Measurements from ENCODE around the gene CPTP. TPM values are rescaled to one million over a fixed set of nuclear protein-coding genes. Genes with fewer than 3 reads are reported as not detected.
"Not testable (repeated sequence)": the region's sequence is repeated elsewhere in the genome, so short reads cannot be mapped to it uniquely, and the experiment has no call there.

Gene CPTP
- total RNA-seq, 2 experiments from 2014 or later: 8.4 to 11.0 TPM

DNA sequence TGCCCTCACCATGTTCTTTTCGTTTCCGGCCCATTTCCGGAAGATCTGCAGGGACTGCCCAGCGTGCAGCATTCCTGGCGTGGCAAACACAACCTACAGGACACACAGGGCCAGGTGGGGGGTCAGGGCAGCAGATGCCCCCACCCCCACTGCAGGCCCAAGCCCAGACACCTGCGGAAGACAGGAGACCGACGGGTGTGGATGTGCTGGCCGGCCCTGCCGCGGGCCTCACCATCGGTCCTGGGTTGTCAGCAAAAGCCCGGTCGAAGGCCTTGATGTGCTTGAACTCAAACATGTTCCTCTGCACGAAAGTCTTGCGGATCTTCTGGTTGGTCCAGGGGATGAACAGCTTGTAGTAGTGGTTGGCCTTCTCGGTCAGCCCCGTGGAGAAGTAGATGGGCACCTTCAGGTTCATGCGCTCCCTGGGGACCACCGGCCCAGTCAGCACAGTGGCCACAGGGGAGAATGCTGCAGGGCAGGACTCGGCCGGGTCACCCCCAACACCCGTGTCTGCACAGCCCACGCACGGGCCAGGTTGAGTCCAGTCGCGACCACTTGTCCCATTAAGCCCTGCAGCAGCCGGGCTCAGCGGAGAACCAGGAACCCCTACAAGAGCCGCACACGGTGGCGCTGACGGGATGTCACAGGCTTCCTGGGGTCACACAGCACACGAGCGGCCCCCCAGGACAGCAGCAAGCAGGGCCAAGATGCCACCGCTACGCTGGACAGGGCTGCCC lies 10.9 kb upstream of the CPTP start:
- ChIA-PET POLR2A (interaction anchor here (0.7 to 2.1 kb wide), 4 partner anchors 9 to 32 kb away, joined by 3 to 5 read pairs (median 4); partner anchors contain the start of gene TAS1R3), CTCF (no interaction called here)
- ATAC-seq (no peak), DNase-seq (no peak)
- intact Hi-C loops (cut with micrococcal nuclease): no loop called here
- Mint-ChIP-seq H3K27me3 (no peaks in the 10 kb centered on the region), H3K4me1 (ENCODE audit: low read depth) (no peaks in the 10 kb centered on the region), H3K36me3 (ENCODE audit: low read depth) (peaks cover 25% of the 10 kb centered on the region), H3K4me3 (no peak overlapping the region), H3K27ac (no peak overlapping the region), H3K9me3 (no peaks in the 10 kb centered on the region)
- TF ChIP-seq, protein P1, sequence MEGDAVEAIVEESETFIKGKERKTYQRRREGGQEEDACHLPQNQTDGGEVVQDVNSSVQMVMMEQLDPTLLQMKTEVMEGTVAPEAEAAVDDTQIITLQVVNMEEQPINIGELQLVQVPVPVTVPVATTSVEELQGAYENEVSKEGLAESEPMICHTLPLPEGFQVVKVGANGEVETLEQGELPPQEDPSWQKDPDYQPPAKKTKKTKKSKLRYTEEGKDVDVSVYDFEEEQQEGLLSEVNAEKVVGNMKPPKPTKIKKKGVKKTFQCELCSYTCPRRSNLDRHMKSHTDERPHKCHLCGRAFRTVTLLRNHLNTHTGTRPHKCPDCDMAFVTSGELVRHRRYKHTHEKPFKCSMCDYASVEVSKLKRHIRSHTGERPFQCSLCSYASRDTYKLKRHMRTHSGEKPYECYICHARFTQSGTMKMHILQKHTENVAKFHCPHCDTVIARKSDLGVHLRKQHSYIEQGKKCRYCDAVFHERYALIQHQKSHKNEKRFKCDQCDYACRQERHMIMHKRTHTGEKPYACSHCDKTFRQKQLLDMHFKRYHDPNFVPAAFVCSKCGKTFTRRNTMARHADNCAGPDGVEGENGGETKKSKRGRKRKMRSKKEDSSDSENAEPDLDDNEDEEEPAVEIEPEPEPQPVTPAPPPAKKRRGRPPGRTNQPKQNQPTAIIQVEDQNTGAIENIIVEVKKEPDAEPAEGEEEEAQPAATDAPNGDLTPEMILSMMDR (IDR thresholded peaks at IDR 0.05): no peak

GRCh38 chr1:1314237-1314586 lies 10.4 kb upstream of the CPTP start:
- no peaks in the 10 kb centered on the region for H3K9me3 Mint-ChIP-seq
- no peak overlapping the region for H3K27ac Mint-ChIP-seq
- CTCF ChIA-PET: no interaction called here
- ATAC-seq (no peak), DNase-seq (no peak)
- H3K36me3 Mint-ChIP-seq (ENCODE audit: low read depth): peaks cover 27% of the 10 kb centered on the region
- POLR2A ChIA-PET: interaction anchor here (0.7 to 2.1 kb wide), 5 partner anchors 9 to 34 kb away, joined by 3 to 5 read pairs (median 3); no protein-coding TSS in a partner anchor
- H3K27me3 Mint-ChIP-seq: no peaks in the 10 kb centered on the region
- TF ChIP-seq, protein P1 (IDR thresholded peaks at IDR 0.05): no peak
- no peaks in the 10 kb centered on the region for H3K4me1 Mint-ChIP-seq (ENCODE audit: low read depth)
- H3K4me3 Mint-ChIP-seq: no peak overlapping the region
- intact Hi-C loops (cut with micrococcal nuclease): no loop called here

- H3K27ac Mint-ChIP-seq: no peak overlapping the region
- TF ChIP-seq, protein P1 (IDR thresholded peaks at IDR 0.05): no peak
- POLR2A ChIA-PET: interaction anchor here (0.6 to 2.1 kb wide), 6 partner anchors 8 to 161 kb away, joined by 3 to 5 read pairs (median 3); no protein-coding TSS in a partner anchor
- no peak overlapping the region for H3K4me3 Mint-ChIP-seq
- H3K27me3 Mint-ChIP-seq: no peaks in the 10 kb centered on the region
- DNase-seq: no peak
- H3K36me3 Mint-ChIP-seq (ENCODE audit: low read depth): peaks cover 28% of the 10 kb centered on the region
- CTCF ChIA-PET: no interaction called here
- H3K9me3 Mint-ChIP-seq: no peaks in the 10 kb centered on the region
- H3K4me1 Mint-ChIP-seq (ENCODE audit: low read depth): no peaks in the 10 kb centered on the region
- ATAC-seq: no peak
- intact Hi-C loops (cut with micrococcal nuclease): no loop called here
These were observed 9.8 kb upstream of the CPTP start for GRCh38 chr1:1314678-1315335.

DNA sequence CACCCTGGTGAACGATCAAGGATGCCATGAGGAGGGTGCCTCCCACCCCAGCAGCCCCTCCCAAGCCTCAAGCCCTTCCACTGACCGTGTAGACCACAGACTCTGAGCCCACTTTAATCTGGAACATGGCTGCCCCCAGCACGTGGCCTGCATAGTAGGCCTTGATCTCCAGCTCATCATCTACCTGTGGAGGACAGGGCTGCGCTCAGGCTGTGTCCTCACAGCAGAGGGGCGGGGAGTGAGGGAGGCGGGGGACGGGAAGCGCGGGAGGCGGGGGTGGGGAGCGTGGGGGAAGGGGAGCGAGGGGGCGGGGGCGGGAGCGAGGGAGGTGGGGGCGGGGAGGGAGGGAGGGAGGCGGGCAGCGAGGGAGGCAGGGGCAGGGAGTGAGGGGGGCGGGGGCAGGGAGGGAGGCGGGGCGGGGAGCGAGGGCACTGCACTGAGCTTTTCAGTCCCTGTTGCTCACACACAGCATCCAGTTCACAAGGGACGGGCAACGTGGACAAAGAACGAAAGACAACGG lies 9.1 kb upstream of the CPTP start:
- no peak for ATAC-seq
- CTCF ChIA-PET: no interaction called here
- H3K36me3 Mint-ChIP-seq (ENCODE audit: low read depth): peaks cover 31% of the 10 kb centered on the region
- no peaks in the 10 kb centered on the region for H3K9me3 Mint-ChIP-seq
- H3K4me1 Mint-ChIP-seq (ENCODE audit: low read depth): peaks cover 3% of the 10 kb centered on the region
- H3K27me3 Mint-ChIP-seq: no peaks in the 10 kb centered on the region
- POLR2A ChIA-PET: interaction anchor here (0.6 to 1.1 kb wide), 4 partner anchors 10 to 161 kb away, joined by 3 read pairs; no protein-coding TSS in a partner anchor
- DNase-seq: no peak
- intact Hi-C loops (cut with micrococcal nuclease): no loop called here
- no peak overlapping the region for H3K4me3 Mint-ChIP-seq
- TF ChIP-seq, protein P1 (IDR thresholded peaks at IDR 0.05): no peak
- no peak overlapping the region for H3K27ac Mint-ChIP-seq

GRCh38 chr1:1316199-1316598 lies 8.4 kb upstream of the CPTP start:
- ATAC-seq; H3K9me3 Mint-ChIP-seq; POLR2A ChIA-PET; intact Hi-C loops (cut with micrococcal nuclease); H3K27me3 Mint-ChIP-seq; H3K27ac Mint-ChIP-seq; DNase-seq; H3K4me3 Mint-ChIP-seq; H3K4me1 Mint-ChIP-seq (ENCODE audit: low read depth); CTCF ChIA-PET: not testable (repeated sequence)
- peaks cover 31% of the 10 kb centered on the region for H3K36me3 Mint-ChIP-seq (ENCODE audit: low read depth)

All from activated CD8-positive, alpha-beta T cell treated with anti-CD3 and anti-CD28 coated beads for 36 hours (primary cell).